Stomach (tissue), 9 donors: Measurements from ENCODE around the gene JPH3. TPM values are rescaled to one million over a fixed set of nuclear protein-coding genes. Genes with fewer than 3 reads are reported as not detected.

Experiments used
- DNase-seq, 2 donors: peaks; one replicate each; pipeline versions ENCODE4 v3.0.0 to v3.0.0-alpha.2; 2013 to 2019
- H3K27ac ChIP-seq, 5 donors: fragments of 200-600 bp in 4 of 5; sonication (generic) in 4 of 5; one replicate each; pipeline ENCODE4 v1.5.1; 2013 to 2019; ENCODE audit warnings: mild to moderate bottlenecking in 1 of 5, moderate library complexity in 1 of 5
- H3K27me3 ChIP-seq, 3 donors: fragments of 200-600 bp; sonication (generic); one replicate each; pipeline ENCODE4 v1.5.1; 2017 to 2019; ENCODE audit warnings: mixed run types in 1 of 3
- H3K36me3 ChIP-seq, 4 donors: fragments of 200-600 bp; sonication (generic); 1 replicate in 3 of 4; 2 replicates in 1 of 4; pipeline ENCODE4 v1.5.1; 2016 to 2019
- H3K4me1 ChIP-seq, 4 donors: fragments of 200-600 bp; sonication (generic); one replicate each; pipeline ENCODE4 v1.5.1; 2016 to 2019
- H3K4me3 ChIP-seq, 4 donors: fragments of 200-600 bp; sonication (generic) in 3 of 4; one replicate each; pipeline ENCODE4 v1.5.1; 2016 to 2019; ENCODE audit warnings: mild to moderate bottlenecking in 1 of 4
- H3K9me3 ChIP-seq, 4 donors: fragments of 200-600 bp; sonication (generic); one replicate each; pipeline ENCODE4 v1.5.1; 2016 to 2019
- CTCF ChIP-seq, 7 experiments: fragments of 450-650 bp in 4 of 7; fragments of 200-600 bp in 3 of 7; sonication (generic) in 3 of 7; IDR thresholded peaks; one replicate each; pipeline ENCODE4 v1.5.1; 2016 to 2019; ENCODE audit warnings: antibody characterized with exemption in 7 of 7, control low read depth in 2 of 7, mild to moderate bottlenecking in 1 of 7
- EP300 ChIP-seq: sonication (generic); formaldehyde crosslinking; IDR thresholded peaks from one replicate; pipeline ENCODE4 v1.6.1; 2017; ENCODE audit warnings: antibody characterized with exemption
- POLR2A ChIP-seq, 4 donors: fragments of 450-650 bp; IDR thresholded peaks; one replicate each; pipeline ENCODE4 v1.6.1; 2016; ENCODE audit warnings: antibody characterized with exemption in 4 of 4, control low read depth in 2 of 4, mild to moderate bottlenecking in 1 of 4, moderate library complexity in 1 of 4
- POLR2AphosphoS5 ChIP-seq, 3 donors: sonication (generic); formaldehyde crosslinking; IDR thresholded peaks; one replicate each; pipeline ENCODE4 v1.6.1; 2016; ENCODE audit warnings: antibody characterized with exemption in 3 of 3
- WGBS, 5 donors: extraction: QIAGEN DNeasy Blood & Tissue Kit in 3 of 5; methylation state at CpG; one replicate each; pipeline versions ENCODE4 v1.1.5 to v1.1.7; 2013 to 2018; 5-methylcytosine and 5-hydroxymethylcytosine counted together
- intact Hi-C: fragments of 100-400 bp; cut with DNase I; formaldehyde crosslinking; loops from one replicate; pipeline ENCODE4 v1.15.1; 2023; ENCODE audit warnings: low total_unique reads
- polyA plus RNA-seq, 3 donors: library from polyadenylated mRNA; stranded (reverse); fragments of 200-250 nt; gene quantifications; one replicate each; pipeline ENCODE4 v1.2.3, GENCODE V29; 2013
- total RNA-seq, 5 donors: library from RNA; depleted of rRNA; stranded (reverse); fragments of >200 nt; gene quantifications; one replicate each; pipeline versions ENCODE4 v1.1.0 to v1.2.3, GENCODE V29; 2014 to 2016
- donor health status: healthy with polysubstance abuse.
- donor health status: Bipolar disorder and iron deficiency.
- donor health status: healthy.

Gene JPH3
- total and polyA plus RNA-seq, 8 donors, result 0.31 to 1.3 (median 0.66) TPM; not detected in 2

DNA sequence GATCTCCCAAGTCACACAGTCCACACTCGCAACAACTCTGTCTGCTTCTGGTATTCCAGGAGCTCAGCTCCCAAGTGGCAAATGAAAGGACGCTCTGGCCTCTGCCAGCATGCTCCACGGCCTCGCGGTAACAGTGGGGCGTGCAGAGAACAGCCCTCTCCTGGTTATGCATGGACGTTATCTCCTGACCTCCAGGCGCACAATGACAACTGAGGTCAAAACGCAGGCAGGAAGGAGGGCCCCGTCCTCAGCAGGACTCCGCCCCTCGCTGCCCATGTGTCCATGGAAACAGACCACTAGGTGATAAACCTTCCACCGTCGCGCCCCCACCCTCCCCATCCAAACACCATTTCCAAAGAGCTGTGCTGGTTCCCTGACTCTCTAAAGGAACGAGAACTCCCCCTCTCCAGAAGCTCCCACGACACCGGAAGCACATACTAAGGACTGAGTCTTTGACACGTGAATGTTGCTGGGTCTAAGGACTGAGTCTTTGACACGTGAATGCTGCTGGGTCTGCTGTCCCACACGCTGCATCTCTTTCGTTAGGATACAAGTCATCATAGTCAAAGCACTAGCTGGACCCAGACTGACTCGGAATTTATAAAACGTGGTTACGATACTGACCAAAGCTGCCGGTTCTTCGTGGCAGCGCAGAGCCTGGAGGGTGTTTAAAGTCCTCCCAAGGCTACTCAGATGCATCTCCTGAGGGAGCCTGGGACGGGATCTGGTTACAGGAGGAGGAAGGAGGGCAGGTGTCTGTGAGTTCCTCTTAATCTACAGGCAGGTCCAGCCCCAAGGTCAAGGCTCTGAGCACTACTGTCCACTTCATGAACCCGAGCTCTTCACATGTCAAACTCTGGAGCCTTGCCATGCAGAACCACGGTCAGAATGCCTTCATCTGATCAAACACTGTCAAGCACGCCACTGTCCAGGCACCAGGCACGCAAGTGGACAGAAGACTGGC is 119.6 kb downstream of the JPH3 start:
- intact Hi-C loops, result no loop called here
- TF ChIP-seq POLR2A (IDR thresholded peaks at IDR 0.05) (no peak), POLR2AphosphoS5 (IDR thresholded peaks at IDR 0.05) (no peak), CTCF (IDR thresholded peaks at IDR 0.05) (no peak), EP300 (no peak)
- Histone ChIP-seq H3K36me3 (peaks cover 5 to 78% (median 62%) of the 10 kb centered on the region in 4 donors), H3K27ac (no peak overlapping the region), H3K4me3 (no peak overlapping the region), H3K4me1 (peaks cover 0 to 13% (median 5%) of the 10 kb centered on the region in 4 donors), H3K27me3 (no peaks in the 10 kb centered on the region), H3K9me3 (no peaks in the 10 kb centered on the region)
- WGBS, 5 donors, result 79 to 85% (median 81%) methylated on average over 32 to 33 of the region's 33 CpGs
- DNase-seq, result peak in 1 of 2 donors; percentile 48

- peaks cover 8 to 78% (median 61%) of the 10 kb centered on the region in 4 donors for H3K36me3 ChIP-seq
- TF ChIP-seq CTCF (IDR thresholded peaks at IDR 0.05), result no peak
- TF ChIP-seq EP300, result no peak
- no peak overlapping the region for H3K4me3 ChIP-seq
- WGBS, 5 donors, result 88 to 96% (median 93%) methylated on average over 14 to 19 of the region's 19 CpGs
- no peak overlapping the region for H3K27ac ChIP-seq
- no peaks in the 10 kb centered on the region for H3K9me3 ChIP-seq
- intact Hi-C loops, result no loop called here
- DNase-seq, result no peak
- no peaks in the 10 kb centered on the region for H3K27me3 ChIP-seq
- peaks cover 0 to 13% (median 5%) of the 10 kb centered on the region in 4 donors for H3K4me1 ChIP-seq
Measured at GRCh38 chr16:87722590-87723225, 120.4 kb downstream of the JPH3 start.

DNA sequence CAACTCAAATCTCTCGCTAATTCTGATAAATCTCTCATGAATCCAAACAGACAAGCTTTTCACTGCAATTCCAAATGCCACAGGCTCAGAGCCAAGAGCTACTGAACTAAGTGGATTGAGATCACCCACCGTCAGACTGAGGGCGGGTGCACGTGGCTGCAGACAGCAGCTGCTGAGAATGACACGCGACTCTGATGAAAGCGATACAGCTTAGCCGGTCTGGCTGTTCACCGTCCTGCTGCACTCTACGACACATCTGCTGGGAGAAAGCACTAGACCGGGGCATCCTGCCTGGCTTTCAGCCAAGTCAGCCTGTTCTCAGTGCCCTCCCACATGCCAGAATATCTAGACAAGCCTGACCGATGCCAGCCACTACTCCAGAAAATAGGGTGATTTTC is 120.9 kb downstream of the JPH3 start:
- TF ChIP-seq POLR2AphosphoS5 (IDR thresholded peaks at IDR 0.05) (no peak), CTCF (IDR thresholded peaks at IDR 0.05) (no peak), EP300 (no peak), POLR2A (IDR thresholded peaks at IDR 0.05) (no peak)
- H3K27me3 ChIP-seq, result no peaks in the 10 kb centered on the region
- peaks cover 8 to 80% (median 62%) of the 10 kb centered on the region in 4 donors for H3K36me3 ChIP-seq
- H3K4me1 ChIP-seq, result peaks cover 0 to 13% (median 5%) of the 10 kb centered on the region in 4 donors
- intact Hi-C loops, result no loop called here
- peak; percentile 48 to 88 for DNase-seq
- 45 to 69% (median 57%) methylated on average over 10 to 12 of the region's 12 CpGs for WGBS, 5 donors
- no peak overlapping the region for H3K4me3 ChIP-seq
- no peaks in the 10 kb centered on the region for H3K9me3 ChIP-seq
- no peak overlapping the region for H3K27ac ChIP-seq

DNA sequence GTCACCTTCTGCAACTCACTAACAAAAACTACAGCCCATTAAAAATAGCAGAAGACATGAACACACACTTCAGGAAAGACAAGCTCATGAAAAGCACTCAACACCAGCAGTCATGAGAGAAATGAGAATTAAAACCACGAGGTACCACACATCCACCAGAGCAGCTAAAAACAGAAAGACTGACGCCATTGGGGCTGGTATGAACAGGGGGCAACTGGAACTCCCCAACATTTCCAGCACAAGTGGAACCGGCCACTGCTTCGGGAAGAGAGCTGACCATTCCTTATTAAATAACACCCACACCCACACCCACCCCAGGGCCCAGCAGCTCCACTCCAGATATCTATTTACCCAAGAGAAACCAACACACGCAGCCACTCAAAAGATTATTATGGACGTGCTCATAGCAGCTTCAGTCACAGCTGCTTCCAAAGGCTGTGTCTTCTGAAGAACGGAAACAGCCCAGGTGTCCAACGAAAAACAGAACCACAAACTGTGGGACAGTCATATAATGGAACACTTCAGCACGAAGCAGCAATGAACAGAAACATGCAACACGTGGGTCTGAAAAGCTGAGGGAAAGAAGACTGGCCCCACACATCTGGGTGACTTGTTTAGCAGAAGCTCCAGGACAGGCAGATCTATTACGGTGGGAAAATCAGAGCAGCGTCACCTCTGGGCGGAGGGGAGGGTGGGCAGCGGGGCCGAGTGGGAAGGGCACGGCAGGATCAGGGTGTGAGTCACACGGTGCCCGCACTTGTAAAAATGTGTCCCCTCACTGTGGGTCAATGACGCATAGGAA is 122.4 kb downstream of the JPH3 start:
- H3K27ac ChIP-seq, result no peak overlapping the region
- no peak for DNase-seq
- H3K36me3 ChIP-seq, result peaks cover 18 to 86% (median 74%) of the 10 kb centered on the region in 4 donors

More for the DNA sequence above, 122.4 kb downstream of the JPH3 start:
- H3K4me1 ChIP-seq, result peaks cover 0 to 13% (median 5%) of the 10 kb centered on the region in 4 donors
- no peaks in the 10 kb centered on the region for H3K27me3 ChIP-seq
- TF ChIP-seq POLR2AphosphoS5 (IDR thresholded peaks at IDR 0.05) (no peak), EP300 (no peak), POLR2A (IDR thresholded peaks at IDR 0.05) (no peak), CTCF (IDR thresholded peaks at IDR 0.05) (no peak)
- H3K4me3 ChIP-seq, result no peak overlapping the region
- intact Hi-C loops, result no loop called here
- H3K9me3 ChIP-seq, result no peaks in the 10 kb centered on the region
- 82 to 88% (median 85%) methylated on average over 19 of the region's 19 CpGs for WGBS, 5 donors
